Stimulated activated CD4-positive, alpha-beta T cell treated with anti-CD3 and anti-CD28 coated beads, Interleukin-2, amount 100 ng/mL, for 24 hours (primary cell): Measurements from ENCODE around the gene TAS1R2.
"Not testable (repeated sequence)": the region's sequence is repeated elsewhere in the genome, so short reads cannot be mapped to it uniquely, and the experiment has no call there.

Experiments used
- DNase-seq, 2 donors: peaks; one replicate each; pipeline ENCODE4 v3.0.0-alpha.2; 2020

The TAS1R2 gene

GRCh38 chr1:18868354-18868753 lies 8.9 kb upstream of the TAS1R2 start:
- DNase-seq = no peak

DNA sequence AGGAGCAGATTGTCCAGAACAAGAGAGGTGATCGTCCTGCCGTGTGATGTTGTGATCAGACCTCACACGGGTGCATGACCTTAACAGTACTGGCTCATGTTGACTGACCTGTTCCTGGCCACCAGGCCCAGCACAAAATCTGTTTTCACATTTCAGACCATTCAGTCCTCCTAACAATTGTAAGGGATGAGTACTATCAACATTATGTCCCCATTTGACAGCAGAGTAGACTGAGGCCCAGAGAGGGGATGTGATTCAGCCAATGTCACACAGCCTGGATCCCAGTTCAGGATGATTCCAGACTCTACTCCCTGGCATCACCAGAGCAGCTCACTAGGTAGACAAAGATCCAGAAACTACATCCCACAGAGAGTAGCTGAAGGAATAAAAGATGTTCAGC lies 7.4 kb upstream of the TAS1R2 start:
- no peak for DNase-seq

DNA sequence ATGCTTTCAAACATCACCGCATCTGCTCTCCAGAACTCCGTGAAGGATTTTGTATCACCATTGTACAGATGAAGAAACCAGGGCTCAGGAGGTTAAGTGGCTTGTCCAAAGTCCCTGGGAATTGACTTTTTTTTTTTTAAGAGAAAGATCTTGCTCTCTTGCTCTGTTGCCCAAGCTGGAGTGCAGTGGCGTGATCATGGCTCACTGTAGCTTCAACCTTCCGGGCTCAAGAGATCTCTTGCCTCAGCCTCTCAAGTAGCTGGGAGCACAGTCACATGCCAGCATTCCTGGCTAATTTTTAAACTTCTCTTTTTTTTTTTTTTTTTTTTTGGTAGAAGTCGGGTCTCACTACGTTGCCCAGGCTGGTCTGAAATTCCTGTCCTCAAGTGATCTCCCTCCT lies 6.9 kb upstream of the TAS1R2 start:
- DNase-seq = no peak

GRCh38 chr1:18865176-18865575 lies 5.7 kb upstream of the TAS1R2 start:
- no peak for DNase-seq

GRCh38 chr1:18861590-18861989 lies 2.1 kb upstream of the TAS1R2 start:
- DNase-seq = no peak

DNA sequence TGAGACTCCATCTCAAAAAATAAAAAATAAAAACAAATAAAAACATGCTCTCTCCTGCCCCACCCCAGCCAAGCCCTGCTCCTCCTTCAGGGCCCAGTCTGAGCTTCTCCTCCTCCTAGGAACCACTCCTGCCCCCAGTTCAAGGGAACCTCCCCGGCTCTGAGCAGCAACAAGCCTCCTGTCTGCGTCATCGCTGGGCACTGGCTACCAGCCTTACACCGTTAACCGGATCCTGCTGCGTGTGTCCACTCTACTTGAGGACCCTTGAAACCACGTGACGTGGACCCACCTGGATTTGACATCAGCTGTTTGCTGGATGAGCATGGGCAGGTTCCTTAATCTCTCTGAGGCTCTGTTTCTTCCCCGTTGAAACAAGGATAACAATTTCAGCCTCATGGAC lies 1.6 kb upstream of the TAS1R2 start:
- DNase-seq = no peak

DNA sequence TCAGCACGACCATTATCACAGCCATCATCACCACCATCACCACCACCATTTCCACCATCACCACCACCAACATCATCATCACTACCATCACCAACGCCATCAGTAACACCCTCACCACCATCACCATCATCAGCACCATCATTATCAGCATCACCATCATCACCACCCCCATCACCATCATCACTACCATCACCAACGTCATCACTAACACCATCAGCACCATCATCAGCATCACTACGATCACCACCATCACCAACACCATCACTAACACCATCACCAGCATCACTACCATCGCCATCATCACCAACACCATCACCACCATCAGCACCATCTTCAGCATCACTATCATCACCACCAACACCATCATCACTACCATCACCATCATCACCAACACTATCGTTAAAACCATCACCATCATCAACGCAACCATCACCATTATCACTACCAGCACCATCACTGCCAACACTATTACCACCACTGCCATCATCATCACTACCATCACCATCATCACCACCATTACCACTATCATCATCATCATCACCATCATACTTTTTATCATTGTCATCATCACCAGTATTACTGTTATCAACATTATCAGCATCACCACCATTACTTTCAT lies 1.3 kb downstream of the TAS1R2 start:
- DNase-seq = no peak

GRCh38 chr1:18856435-18856834 lies 3.0 kb downstream of the TAS1R2 start:
- no peak for DNase-seq

DNA sequence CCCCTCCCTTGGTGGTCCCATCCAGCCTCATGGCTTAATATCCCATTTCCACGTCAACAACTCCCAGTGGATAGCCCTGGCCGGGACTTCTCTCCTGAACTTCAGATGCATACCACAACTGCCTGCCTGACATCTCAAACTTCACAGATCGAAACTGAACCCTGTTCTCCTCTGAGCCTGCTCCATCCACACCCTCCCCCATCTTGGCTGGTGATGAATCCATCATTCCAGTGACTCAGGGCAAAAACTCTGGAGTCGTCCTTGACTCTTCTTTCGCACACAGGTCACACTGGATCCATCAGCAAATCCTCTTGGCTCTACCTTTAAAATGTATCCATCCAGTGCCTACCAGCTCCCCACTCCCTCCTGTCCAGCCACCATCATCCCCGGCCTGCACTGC lies 3.9 kb downstream of the TAS1R2 start:
- DNase-seq = no peak

DNA sequence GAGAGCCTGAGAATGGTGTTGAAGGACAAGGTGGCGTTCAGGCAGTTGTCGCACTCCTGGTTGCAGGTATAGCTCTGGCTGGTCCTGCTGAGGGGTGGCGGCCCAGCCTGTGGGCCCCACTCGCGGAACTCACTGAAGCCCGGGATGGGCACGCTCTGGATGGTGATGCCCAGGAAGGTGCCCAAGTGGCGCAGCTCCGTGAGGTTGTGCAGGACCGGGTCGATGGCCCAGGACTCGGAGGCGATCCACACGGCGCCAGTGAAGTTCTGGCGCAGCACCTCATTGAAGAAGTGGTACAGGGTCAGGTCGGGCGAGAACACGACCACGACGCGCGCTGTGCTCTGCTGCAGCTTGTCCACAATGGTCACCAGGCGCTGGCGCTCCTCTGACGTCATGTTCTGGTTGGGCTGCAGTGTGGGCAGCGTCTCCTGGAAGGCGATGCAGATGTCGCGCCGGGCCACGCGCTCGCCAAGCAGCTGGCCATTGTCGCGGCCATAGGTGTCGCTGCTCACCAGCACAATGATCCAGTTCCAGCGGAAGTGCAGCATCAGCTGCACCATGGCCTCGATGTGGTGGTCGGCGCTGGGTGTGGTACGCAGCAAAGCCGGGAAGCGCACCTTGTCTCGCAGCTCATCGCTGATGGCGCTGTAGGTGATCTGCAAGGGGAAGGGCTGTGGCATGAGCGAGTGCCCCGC lies 5.0 kb downstream of the TAS1R2 start:
- DNase-seq = no peak

DNA sequence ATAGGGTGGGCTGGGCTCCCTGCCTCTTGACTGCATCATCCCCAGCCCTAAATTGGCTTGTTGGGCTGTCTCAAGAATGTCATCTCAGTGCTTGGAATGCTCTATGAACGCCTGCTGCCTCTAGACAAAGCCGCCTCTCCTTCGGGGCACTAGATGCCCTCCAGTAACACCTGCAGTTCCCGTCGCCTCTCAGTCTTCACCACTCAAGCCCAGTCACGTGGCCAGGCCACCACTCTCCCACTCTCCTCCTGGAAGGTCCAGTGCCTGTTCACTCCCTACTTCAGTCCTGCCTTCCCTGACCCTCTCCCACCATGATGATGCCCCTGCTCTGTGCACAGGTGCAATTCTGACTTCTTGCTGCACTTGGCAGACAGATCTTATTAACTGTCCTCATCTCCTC lies 7.0 kb downstream of the TAS1R2 start:
- DNase-seq = no peak

- DNase-seq = no peak
Observed at GRCh38 chr1:18849261-18849711, 10.2 kb downstream of the TAS1R2 start.

DNA sequence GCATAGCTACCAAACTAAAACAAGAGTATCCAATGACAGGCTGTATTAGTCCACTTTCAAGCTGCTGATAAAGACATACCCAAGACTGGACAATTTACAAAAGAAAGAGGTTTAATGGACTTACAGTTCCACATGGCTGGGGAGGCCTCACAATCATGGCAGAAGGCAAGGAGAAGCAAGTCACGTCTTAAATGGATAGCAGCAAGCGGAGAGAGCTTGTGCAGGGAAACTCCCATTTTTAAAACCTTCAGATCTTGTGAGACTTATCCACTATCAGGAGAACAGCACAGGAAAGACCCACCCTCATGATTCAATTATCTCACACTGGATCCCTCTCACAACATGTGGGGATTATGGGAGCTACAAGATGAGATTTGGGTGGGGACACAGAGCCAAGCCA lies 11.7 kb downstream of the TAS1R2 start:
- not testable (repeated sequence) for DNase-seq

GRCh38 chr1:18840145-18840544 lies 19.3 kb downstream of the TAS1R2 start:
- no peak for DNase-seq

GRCh38 chr1:18836654-18837053 lies 22.8 kb downstream of the TAS1R2 start:
- DNase-seq = no peak

GRCh38 chr1:18832319-18832718 lies 27.1 kb downstream of the TAS1R2 start:
- DNase-seq = not testable (repeated sequence)

DNA sequence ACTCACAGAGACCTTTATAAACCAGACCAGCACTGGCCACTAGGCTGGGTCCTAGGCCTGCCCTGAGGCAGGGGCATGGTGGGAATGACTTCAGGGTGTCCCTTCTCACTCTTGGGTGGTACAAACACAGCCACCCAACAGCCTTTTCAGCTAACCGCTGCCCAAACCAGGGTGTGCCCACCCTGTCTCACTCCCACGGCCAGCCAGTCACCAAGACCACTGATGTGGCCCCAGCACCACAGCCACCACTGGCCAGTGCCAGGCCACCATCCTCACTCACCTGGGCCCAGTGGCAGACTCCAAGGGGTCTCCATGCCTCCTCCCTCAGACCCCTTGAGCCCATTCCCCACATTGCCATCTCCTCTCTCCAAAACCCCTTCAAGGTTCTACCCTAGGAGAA lies 27.8 kb downstream of the TAS1R2 start:
- DNase-seq = no peak

GRCh38 chr1:18830596-18830995 lies 28.9 kb downstream of the TAS1R2 start:
- DNase-seq = no peak

DNA sequence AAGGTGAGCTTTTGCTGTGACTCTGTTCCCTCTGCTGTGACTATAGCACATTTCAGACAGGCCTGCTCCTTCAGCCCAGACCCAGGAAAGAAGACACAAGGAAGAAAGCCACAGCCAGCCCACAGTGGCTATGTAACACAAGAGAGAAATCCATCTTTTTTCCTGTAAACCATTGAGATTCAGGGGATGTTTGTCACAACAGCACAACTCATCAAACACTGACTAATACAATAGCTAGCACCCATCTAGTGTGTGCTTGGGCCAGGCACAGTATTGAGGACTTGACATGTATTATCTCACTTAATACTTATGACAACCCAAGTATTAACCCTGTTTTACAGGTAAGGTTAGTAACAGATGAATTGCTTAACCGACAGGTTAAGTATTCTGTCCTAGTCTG lies 29.8 kb downstream of the TAS1R2 start:
- no peak for DNase-seq

- no peak for DNase-seq
Observed at GRCh38 chr1:18828224-18828623, 31.2 kb downstream of the TAS1R2 start.

DNA sequence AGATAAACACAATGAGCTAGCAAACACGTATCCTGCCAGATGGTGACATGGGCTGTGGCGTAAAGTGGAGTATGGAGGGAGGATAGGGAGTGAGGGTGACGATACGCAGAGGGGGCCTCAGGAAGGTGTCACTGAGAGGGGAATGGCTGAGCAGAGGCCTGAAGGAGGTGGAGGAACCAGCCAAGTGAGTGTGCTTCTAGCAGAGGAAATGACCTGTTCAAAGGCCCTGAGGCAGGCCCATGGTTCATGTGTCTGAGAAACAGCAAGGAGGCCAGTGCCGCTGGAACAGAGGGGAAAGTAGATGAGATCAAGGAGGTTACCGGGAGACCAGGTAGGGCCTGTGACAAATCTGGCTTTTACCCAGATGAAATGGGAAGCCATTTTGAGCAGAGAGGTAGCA lies 36.0 kb downstream of the TAS1R2 start:
- no peak for DNase-seq

DNA sequence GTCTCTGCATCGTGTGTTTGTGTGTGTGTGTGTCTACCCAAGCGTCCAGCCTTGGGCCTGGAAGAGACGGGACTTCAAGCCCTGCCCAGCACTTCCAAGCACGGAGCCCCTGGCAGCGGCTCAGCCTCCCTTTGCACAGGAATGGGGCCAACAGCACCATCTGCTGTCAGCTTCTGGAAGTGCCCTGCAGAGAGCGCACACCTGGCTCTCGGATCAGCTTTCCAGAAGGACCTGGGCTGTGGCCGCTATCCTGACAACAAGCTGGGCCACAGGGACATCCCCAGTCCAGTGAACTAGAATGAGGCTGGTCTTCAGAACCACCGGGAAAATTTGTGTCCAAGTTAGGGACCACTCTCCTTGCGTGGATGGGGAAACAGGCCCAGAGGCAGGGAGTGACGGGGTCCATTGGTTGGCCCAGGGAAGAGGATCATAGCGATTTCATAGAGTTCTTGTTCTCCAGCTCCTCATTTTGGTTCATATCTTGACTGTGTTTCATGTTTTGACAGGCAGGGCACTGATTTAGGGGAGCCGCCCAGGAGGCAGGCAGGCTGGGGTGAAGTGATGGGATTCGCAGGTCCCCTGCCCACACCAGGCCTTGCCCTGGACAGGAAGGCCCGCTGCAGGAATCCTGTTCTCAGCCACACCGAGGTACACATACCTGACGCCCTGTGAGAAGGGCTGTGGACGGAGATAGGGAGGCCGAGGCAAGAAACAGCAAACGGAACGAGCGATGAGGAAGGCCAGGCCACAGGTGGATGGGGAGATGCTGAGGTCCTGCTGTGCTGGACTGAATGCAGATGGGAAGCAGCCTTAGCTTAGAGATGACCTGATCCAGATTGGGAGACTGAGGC lies 38.4 kb downstream of the TAS1R2 start:
- peak; percentile 73 to 80 for DNase-seq

GRCh38 chr1:18819986-18820790 lies 39.3 kb downstream of the TAS1R2 start:
- no peak for DNase-seq
